Mucosa of descending colon (tissue), 3 donors: ENCODE measurements around the gene ZDHHC9. TPM values are rescaled to one million over a fixed set of nuclear protein-coding genes. Genes with fewer than 3 reads are reported as not detected.
A peak's percentile ranks its signal among the peaks of the same experiment; 100 is the strongest.

ENCODE experiments used
- ATAC-seq: fragments of 200-7000 bp; cut with Tn5 transposase; one replicate; pipeline ENCODE4 v1.9.1; 2020; ENCODE audit warnings: mild to moderate bottlenecking, moderate library complexity
- DNase-seq, 3 donors: peaks; one replicate each; pipeline ENCODE4 v3.0.0-alpha.2; 2020
- H3K36me3 ChIP-seq: fragments of 200-600 bp; one replicate; pipeline ENCODE4 v1.8.0; 2021; ENCODE audit warnings: low read depth, mild to moderate bottlenecking
- H3K4me1 ChIP-seq: fragments of 200-600 bp; one replicate; pipeline ENCODE4 v1.8.0; 2021; ENCODE audit warnings: low read depth, mild to moderate bottlenecking
- H3K4me3 ChIP-seq: fragments of 200-600 bp; one replicate; pipeline ENCODE4 v1.8.0; 2021; ENCODE audit warnings: mild to moderate bottlenecking
- H3K9me3 ChIP-seq: fragments of 200-600 bp; one replicate; pipeline ENCODE4 v1.8.0; 2021; ENCODE audit warnings: mild to moderate bottlenecking
- intact Hi-C, 2 donors: fragments of 100-400 bp; cut with DNase I in 1 of 2; cut with micrococcal nuclease in 1 of 2; formaldehyde crosslinking; loops; one replicate each; pipeline versions ENCODE4 v1.11.0 to v1.11.1; 2022; cut with DNase I, micrococcal nuclease
- total RNA-seq, 3 donors: library from RNA; stranded (reverse); fragmentation: NEBNext Ultra II Directional in 2 of 3; extraction: Animal tissue kit (Norgen Biotek cat#: 25700) in 2 of 3; gene quantifications; one replicate each; pipeline versions ENCODE4 v1.2.1 to v1.2.4, GENCODE V29; 2021 to 2023
- TF ChIP-seq, protein P1 (sequence below): fragments of 200-600 bp; IDR thresholded peaks from one replicate; pipeline ENCODE4 v1.8.0; 2022; ENCODE audit warnings: antibody characterized with exemption, mild to moderate bottlenecking
- donor health status: DM: no; HTN: no; CAD: no; lungs with moderate emphysema.
- donor health status: DM: no; HTN: no; CAD: no.
- donor health status: DM: no; HTN: yes; CAD: no.

ZDHHC9 gene
- total RNA-seq, 3 donors from 2014 or later = 23.1 to 41.2 (median 33.6) TPM

DNA sequence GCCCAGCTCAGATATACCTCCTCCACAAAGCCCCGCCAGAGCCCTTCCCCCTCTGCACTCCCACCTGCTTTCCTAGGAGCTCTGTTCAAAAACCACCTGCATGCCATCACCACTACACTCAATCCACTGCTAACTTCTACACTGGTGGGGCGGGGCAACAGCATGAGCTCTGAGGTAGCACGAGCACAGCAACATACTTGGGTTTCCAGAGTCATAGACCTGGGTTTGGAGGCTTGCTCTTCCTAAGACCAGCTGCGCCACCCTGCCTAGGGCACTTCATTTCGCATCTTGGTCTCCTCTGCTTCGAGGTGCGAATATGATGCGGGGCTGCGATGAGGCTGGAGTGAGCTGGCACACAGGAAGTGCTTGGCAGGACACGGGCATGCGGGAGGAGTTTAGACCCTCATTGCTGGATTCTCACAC, 60.4 kb downstream of the ZDHHC9 start:
- no peak for DNase-seq
- intact Hi-C loops = no loop called here
- ATAC-seq = no peak
- TF ChIP-seq, protein P1, sequence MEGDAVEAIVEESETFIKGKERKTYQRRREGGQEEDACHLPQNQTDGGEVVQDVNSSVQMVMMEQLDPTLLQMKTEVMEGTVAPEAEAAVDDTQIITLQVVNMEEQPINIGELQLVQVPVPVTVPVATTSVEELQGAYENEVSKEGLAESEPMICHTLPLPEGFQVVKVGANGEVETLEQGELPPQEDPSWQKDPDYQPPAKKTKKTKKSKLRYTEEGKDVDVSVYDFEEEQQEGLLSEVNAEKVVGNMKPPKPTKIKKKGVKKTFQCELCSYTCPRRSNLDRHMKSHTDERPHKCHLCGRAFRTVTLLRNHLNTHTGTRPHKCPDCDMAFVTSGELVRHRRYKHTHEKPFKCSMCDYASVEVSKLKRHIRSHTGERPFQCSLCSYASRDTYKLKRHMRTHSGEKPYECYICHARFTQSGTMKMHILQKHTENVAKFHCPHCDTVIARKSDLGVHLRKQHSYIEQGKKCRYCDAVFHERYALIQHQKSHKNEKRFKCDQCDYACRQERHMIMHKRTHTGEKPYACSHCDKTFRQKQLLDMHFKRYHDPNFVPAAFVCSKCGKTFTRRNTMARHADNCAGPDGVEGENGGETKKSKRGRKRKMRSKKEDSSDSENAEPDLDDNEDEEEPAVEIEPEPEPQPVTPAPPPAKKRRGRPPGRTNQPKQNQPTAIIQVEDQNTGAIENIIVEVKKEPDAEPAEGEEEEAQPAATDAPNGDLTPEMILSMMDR = no peak
- Histone ChIP-seq H3K4me1 (no peaks in the 10 kb centered on the region), H3K9me3 (no peaks in the 10 kb centered on the region), H3K4me3 (no peak overlapping the region), H3K36me3 (no peaks in the 10 kb centered on the region)

DNA sequence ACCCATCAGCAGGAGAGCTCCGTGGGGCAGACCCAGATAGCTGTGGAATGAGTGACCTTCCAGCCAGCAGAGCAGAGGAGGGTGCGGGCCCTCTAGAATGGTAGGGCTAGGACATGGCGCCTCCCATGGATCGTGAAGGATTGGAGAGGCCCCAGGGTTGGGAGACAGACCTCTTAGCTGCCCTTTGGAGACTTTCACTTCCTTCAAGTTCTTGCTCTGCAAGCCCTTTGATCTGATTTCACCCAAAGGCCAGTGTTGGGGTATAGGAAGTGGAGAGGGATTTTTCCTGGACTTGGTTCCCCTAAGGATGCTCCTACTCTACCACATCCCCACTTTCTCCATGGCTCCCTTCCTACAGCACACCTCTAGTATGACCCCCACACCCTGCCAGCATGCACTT, 61.0 kb downstream of the ZDHHC9 start:
- Histone ChIP-seq H3K4me1 (no peaks in the 10 kb centered on the region), H3K36me3 (no peaks in the 10 kb centered on the region), H3K4me3 (no peak overlapping the region), H3K9me3 (no peaks in the 10 kb centered on the region)
- TF ChIP-seq, protein P1 = no peak
- DNase-seq = no peak
- no peak for ATAC-seq
- intact Hi-C loops = no loop called here

- no peak for DNase-seq
- Histone ChIP-seq H3K9me3 (no peaks in the 10 kb centered on the region), H3K4me3 (no peak overlapping the region), H3K4me1 (no peaks in the 10 kb centered on the region), H3K36me3 (no peaks in the 10 kb centered on the region)
- intact Hi-C loops = no loop called here
- ATAC-seq = no peak
- TF ChIP-seq, protein P1 = no peak
Measured at GRCh38 chrX:129781680-129782495, 61.8 kb downstream of the ZDHHC9 start.

- H3K9me3 ChIP-seq = no peaks in the 10 kb centered on the region
- intact Hi-C loops = no loop called here
- H3K36me3 ChIP-seq = no peaks in the 10 kb centered on the region
- TF ChIP-seq, protein P1 = no peak
- DNase-seq (peak; percentile 40 to 88 (median 56)), ATAC-seq (peak; percentile 63)
- no peaks in the 10 kb centered on the region for H3K4me1 ChIP-seq
- no peak overlapping the region for H3K4me3 ChIP-seq
Measured at GRCh38 chrX:129781134-129781672, 62.5 kb downstream of the ZDHHC9 start.

- no peak for DNase-seq
- Histone ChIP-seq H3K36me3 (no peaks in the 10 kb centered on the region), H3K4me1 (no peaks in the 10 kb centered on the region), H3K4me3 (no peak overlapping the region), H3K9me3 (no peaks in the 10 kb centered on the region)
- TF ChIP-seq, protein P1 = no peak
- intact Hi-C loops = no loop called here
- ATAC-seq = no peak
Measured at GRCh38 chrX:129780441-129781105, 63.1 kb downstream of the ZDHHC9 start.
